ENCODE measurements around the gene MAN1A1. TPM values are rescaled to one million over a fixed set of nuclear protein-coding genes. Genes with fewer than 3 reads are reported as not detected.

The MAN1A1 gene
- total and polyA plus RNA-seq, 10 donors = 6.0 to 148 (median 93.5) TPM

DNA sequence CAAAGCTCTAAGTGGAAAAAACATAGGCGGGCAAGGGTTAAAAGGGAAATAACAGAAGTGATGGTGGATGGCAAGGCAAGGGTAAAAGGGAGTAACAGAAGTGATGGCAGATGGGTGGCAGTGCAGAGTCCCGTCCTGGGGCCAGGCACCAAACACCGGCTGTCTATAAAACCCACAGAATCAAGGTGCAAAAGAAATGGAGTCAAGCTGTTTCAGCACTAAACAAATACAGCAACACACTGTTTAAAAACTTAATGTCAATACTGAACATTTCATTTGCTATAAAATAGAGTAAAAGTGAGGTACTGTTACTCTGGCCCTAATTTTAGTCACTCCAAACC is 87.6 kb downstream of the MAN1A1 start:
- TF ChIP-seq, protein P1, sequence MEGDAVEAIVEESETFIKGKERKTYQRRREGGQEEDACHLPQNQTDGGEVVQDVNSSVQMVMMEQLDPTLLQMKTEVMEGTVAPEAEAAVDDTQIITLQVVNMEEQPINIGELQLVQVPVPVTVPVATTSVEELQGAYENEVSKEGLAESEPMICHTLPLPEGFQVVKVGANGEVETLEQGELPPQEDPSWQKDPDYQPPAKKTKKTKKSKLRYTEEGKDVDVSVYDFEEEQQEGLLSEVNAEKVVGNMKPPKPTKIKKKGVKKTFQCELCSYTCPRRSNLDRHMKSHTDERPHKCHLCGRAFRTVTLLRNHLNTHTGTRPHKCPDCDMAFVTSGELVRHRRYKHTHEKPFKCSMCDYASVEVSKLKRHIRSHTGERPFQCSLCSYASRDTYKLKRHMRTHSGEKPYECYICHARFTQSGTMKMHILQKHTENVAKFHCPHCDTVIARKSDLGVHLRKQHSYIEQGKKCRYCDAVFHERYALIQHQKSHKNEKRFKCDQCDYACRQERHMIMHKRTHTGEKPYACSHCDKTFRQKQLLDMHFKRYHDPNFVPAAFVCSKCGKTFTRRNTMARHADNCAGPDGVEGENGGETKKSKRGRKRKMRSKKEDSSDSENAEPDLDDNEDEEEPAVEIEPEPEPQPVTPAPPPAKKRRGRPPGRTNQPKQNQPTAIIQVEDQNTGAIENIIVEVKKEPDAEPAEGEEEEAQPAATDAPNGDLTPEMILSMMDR (IDR thresholded peaks at IDR 0.05 in 8 of 11, conservative IDR thresholded peaks at IDR 0.05 in 3 of 11) = no peak
- TF ChIP-seq POLR2A (IDR thresholded peaks at IDR 0.05) (no peak), POLR2AphosphoS5 (IDR thresholded peaks at IDR 0.05) (no peak)
- H3K27me3 ChIP-seq (replicated peaks in 1 of 7) = no peaks in the 10 kb centered on the region
- intact Hi-C loops (cut with DNase I; ENCODE audit: low total_unique reads) = no loop called here
- DNase-seq = no peak
- peaks cover 0 to 10% (median 2%) of the 10 kb centered on the region in 6 donors for H3K4me1 ChIP-seq
- no peak overlapping the region for H3K4me3 ChIP-seq
- H3K36me3 ChIP-seq = peaks cover 0 to 4% (median 0%) of the 10 kb centered on the region in 6 donors
- H3K9me3 ChIP-seq = peaks cover 0 to 5% (median 0%) of the 10 kb centered on the region in 8 donors
- WGBS, 5 donors = 87 to 93% (median 92%) methylated on average over 3 of the region's 3 CpGs
- no peak overlapping the region for H3K27ac ChIP-seq

DNA sequence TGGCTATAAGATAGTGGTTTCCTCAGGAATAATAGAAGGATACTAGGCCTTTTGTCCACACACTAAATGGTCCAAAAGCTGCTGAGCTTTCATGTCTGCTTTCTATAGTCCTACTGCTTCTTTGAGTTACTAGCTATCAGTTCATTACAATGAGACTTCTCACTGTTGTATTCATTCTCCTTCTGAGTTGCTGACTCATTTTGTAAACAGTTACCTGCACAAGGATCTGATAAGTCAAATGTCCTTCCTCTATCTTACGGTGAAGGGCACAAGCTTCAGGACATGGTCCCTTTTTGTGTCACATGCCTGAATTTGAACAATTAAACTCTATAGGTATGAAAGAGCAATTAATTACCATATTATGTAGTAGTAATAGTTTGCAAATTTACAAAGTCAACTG is 90.5 kb downstream of the MAN1A1 start:
- no peak overlapping the region for H3K4me3 ChIP-seq
- H3K4me1 ChIP-seq = peaks cover 0 to 17% (median 2%) of the 10 kb centered on the region in 6 donors
- H3K9me3 ChIP-seq = peaks cover 0 to 5% (median 0%) of the 10 kb centered on the region in 8 donors
- no peak for DNase-seq
- H3K27me3 ChIP-seq (replicated peaks in 1 of 7) = no peaks in the 10 kb centered on the region
- intact Hi-C loops (cut with DNase I; ENCODE audit: low total_unique reads) = no loop called here
- WGBS, 5 donors = 44 to 74% (median 58%) methylated on average over 1 of the region's 1 CpG
- H3K27ac ChIP-seq = no peak overlapping the region
- TF ChIP-seq POLR2A (IDR thresholded peaks at IDR 0.05) = no peak
- TF ChIP-seq, protein P1 (IDR thresholded peaks at IDR 0.05 in 8 of 11, conservative IDR thresholded peaks at IDR 0.05 in 3 of 11) = no peak
- no peak for TF ChIP-seq POLR2AphosphoS5 (IDR thresholded peaks at IDR 0.05)
- peaks cover 0 to 5% (median 0%) of the 10 kb centered on the region in 6 donors for H3K36me3 ChIP-seq

DNA sequence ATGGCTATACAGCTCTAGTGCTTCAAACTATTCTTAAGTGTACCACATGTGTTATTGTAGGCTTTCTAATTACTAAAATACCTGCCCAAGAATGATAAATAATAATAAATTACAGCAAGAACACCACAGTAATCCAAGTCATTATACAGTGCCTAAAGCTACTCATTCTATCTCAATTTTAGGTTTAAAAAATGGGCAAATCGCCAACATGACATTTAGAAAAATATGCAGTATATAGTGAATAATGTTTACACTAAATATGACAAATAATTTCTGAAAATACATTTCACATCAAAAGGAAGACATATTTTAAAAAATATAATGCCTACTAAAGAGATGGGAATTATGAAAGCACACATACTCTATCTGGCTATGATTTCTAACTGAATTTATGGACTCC is 91.8 kb downstream of the MAN1A1 start:
- WGBS, 5 donors = 95 to 100% (median 96%) methylated on average over 1 of the region's 1 CpG
- TF ChIP-seq, protein P1 (IDR thresholded peaks at IDR 0.05 in 8 of 11, conservative IDR thresholded peaks at IDR 0.05 in 3 of 11) = no peak
- no peak for TF ChIP-seq POLR2AphosphoS5 (IDR thresholded peaks at IDR 0.05)
- TF ChIP-seq POLR2A (IDR thresholded peaks at IDR 0.05) = no peak
- peaks cover 0 to 5% (median 0%) of the 10 kb centered on the region in 6 donors for H3K36me3 ChIP-seq
- no peaks in the 10 kb centered on the region for H3K27me3 ChIP-seq (replicated peaks in 1 of 7)
- intact Hi-C loops (cut with DNase I; ENCODE audit: low total_unique reads) = no loop called here
- H3K4me3 ChIP-seq = no peak overlapping the region
- H3K9me3 ChIP-seq = peaks cover 0 to 3% (median 0%) of the 10 kb centered on the region in 8 donors
- DNase-seq = no peak
- H3K27ac ChIP-seq = no peak overlapping the region
- H3K4me1 ChIP-seq = peaks cover 0 to 17% (median 2%) of the 10 kb centered on the region in 6 donors

DNA sequence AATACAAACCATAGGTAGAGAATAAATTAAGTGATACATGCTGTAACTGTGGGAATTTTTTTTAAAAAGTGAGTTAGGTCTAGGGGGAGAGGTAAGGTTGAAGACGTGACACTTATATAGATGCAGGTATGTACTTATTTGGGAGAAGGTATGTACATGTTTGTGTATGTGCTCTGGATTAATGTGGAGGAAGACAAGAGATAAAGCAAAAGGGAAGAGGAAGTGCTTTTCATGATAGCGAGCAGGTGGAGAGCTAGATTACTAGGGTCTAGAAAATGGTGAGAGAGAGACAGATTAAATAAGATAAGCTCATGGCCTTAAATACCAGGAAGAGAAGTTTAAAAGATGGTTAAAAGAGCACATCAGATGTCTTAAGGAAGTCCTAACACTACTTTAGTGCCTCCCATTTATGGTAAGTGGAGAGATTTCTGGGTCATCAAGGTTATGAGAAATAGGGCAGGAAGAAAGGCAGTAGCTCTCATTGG is 92.5 kb downstream of the MAN1A1 start:
- intact Hi-C loops (cut with DNase I; ENCODE audit: low total_unique reads) = no loop called here
- no peak for DNase-seq
- WGBS, 5 donors = 51 to 86% (median 75%) methylated on average over 2 of the region's 2 CpGs
- Histone ChIP-seq H3K36me3 (peaks cover 0 to 5% (median 0%) of the 10 kb centered on the region in 6 donors), H3K4me3 (no peak overlapping the region), H3K4me1 (peaks cover 0 to 17% (median 2%) of the 10 kb centered on the region in 6 donors), H3K9me3 (no peaks in the 10 kb centered on the region), H3K27me3 (replicated peaks in 1 of 7) (no peaks in the 10 kb centered on the region), H3K27ac (no peak overlapping the region)
- TF ChIP-seq POLR2AphosphoS5 (IDR thresholded peaks at IDR 0.05) (no peak), POLR2A (IDR thresholded peaks at IDR 0.05) (no peak)
- TF ChIP-seq, protein P1 (IDR thresholded peaks at IDR 0.05 in 8 of 11, conservative IDR thresholded peaks at IDR 0.05 in 3 of 11) = no peak

Data from spleen (tissue), 11 donors.